Measurements from ENCODE around the gene DIABLO.

The DIABLO gene

DNA sequence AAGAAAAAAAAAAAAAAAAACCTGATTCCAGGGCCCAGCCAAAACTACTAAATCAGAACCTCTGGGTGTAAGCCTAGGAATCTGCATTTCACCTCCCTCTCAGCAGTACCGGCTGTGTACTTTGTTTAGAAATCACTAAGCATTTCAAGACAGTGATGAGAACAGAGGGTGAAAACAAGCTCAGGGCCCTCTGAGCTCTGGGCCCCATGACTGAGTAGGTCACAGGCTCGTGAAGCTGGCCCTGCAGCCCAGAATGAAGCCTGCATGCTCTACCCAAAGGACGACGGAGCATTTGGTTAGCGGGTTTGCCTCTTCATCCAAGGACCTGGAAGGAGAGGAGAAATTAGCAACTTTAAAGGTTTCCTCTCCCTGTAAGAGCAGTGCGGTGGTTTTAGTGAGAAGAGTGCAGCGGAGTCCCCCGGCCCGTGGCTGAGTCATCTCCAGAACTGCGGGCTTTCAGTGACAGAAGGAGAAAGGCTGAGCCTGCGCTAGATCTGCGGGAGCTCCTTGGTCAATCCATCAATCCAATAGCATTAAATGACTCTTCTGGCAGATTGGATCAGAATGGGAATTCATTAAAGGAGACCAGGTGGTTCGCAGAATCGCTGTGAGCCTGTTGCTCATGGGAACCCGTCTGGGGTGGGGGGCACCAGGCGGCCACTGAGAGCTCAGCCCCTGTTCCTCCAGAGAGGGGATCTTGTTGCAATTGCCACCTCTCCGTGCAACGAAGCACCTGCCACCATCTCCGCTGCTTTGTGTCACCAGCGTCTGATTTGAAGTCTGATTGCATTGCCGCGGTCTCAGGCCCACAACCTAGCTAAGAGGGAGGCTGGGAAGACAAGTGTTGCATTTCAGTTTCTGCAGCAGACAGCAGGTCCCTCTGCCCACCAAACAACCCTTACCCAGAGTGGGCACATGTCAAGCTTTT, 59.2 kb downstream of the DIABLO start:
- H3K27ac ChIP-seq (ENCODE audit: low read length): no peak overlapping the region
- H3K4me1 ChIP-seq (ENCODE audit: control insufficient read depth in 1 of 2, insufficient read depth in 2 of 2, low read length in 2 of 2): no peaks in the 10 kb centered on the region
- no peaks in the 10 kb centered on the region for H3K36me3 ChIP-seq (ENCODE audit: control insufficient read depth in 1 of 2, insufficient read depth in 2 of 2, low read length in 2 of 2)
- no peaks in the 10 kb centered on the region for H3K27me3 ChIP-seq (ENCODE audit: low read depth, low read length)
- no peak overlapping the region for H3K4me3 ChIP-seq (ENCODE audit: low read depth in 1 of 2, low read length in 2 of 2)
- no peaks in the 10 kb centered on the region for H3K9me3 ChIP-seq (ENCODE audit: control insufficient read depth in 1 of 2, low read length in 2 of 2)

DNA sequence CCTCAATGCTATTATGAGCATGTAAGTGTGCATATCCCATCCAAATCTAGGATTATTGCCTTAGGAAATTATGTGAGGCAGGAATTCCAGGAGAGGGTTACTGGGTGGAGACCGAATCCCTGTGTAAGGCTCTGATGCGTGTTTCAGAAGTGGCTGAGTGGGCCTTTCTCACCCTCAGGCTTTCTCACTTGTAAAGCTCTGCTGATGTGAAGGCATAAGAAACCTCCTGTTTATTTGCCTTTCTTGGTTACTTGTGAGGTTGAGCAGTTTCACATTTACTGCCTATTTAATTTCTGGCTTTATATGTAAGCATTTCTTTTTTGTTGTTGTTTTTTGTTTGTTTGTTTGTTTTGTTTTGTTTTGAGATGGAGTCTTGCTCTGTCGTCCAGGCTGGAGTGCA, 62.9 kb downstream of the DIABLO start:
- no peak overlapping the region for H3K4me3 ChIP-seq (ENCODE audit: low read depth in 1 of 2, low read length in 2 of 2)
- H3K27me3 ChIP-seq (ENCODE audit: low read depth, low read length): no peaks in the 10 kb centered on the region
- no peak overlapping the region for H3K27ac ChIP-seq (ENCODE audit: low read length)
- no peaks in the 10 kb centered on the region for H3K4me1 ChIP-seq (ENCODE audit: control insufficient read depth in 1 of 2, insufficient read depth in 2 of 2, low read length in 2 of 2)
- H3K36me3 ChIP-seq (ENCODE audit: control insufficient read depth in 1 of 2, insufficient read depth in 2 of 2, low read length in 2 of 2): no peaks in the 10 kb centered on the region
- no peaks in the 10 kb centered on the region for H3K9me3 ChIP-seq (ENCODE audit: control insufficient read depth in 1 of 2, low read length in 2 of 2)

- Histone ChIP-seq H3K36me3 (ENCODE audit: control insufficient read depth in 1 of 2, insufficient read depth in 2 of 2, low read length in 2 of 2) (no peaks in the 10 kb centered on the region), H3K4me3 (ENCODE audit: low read depth in 1 of 2, low read length in 2 of 2) (no peak overlapping the region), H3K9me3 (ENCODE audit: control insufficient read depth in 1 of 2, low read length in 2 of 2) (no peaks in the 10 kb centered on the region), H3K4me1 (ENCODE audit: control insufficient read depth in 1 of 2, insufficient read depth in 2 of 2, low read length in 2 of 2) (no peaks in the 10 kb centered on the region), H3K27me3 (ENCODE audit: low read depth, low read length) (no peaks in the 10 kb centered on the region), H3K27ac (ENCODE audit: low read length) (no peak overlapping the region)
These were observed 64.2 kb downstream of the DIABLO start for GRCh38 chr12:122161682-122162081.

DNA sequence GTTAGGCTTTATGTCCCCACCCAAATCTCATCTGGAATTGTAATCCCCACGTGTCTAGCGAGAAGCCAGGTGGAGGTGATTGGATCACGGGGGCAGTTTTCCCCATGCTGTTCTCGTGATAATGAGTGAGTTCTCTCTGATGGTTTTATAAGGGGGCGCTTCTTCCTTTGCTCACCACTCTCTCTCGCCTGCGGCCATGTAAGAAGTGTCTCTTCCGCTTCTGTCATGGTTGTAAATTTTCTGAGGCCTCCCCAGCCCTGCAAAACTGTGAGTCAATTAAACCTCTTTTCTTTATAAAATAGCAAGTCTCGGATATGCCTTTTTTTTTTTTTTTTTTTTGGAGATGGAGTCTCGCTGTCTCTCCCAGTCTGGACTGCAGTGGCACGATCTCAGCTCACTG, 65.1 kb downstream of the DIABLO start:
- Histone ChIP-seq H3K27me3 (ENCODE audit: low read depth, low read length) (no peaks in the 10 kb centered on the region), H3K36me3 (ENCODE audit: control insufficient read depth in 1 of 2, insufficient read depth in 2 of 2, low read length in 2 of 2) (no peaks in the 10 kb centered on the region), H3K27ac (ENCODE audit: low read length) (no peak overlapping the region)

GRCh38 chr12:122159882-122160281, 66.0 kb downstream of the DIABLO start:
- Histone ChIP-seq H3K4me3 (ENCODE audit: low read depth in 1 of 2, low read length in 2 of 2) (no peak overlapping the region), H3K27ac (ENCODE audit: low read length) (no peak overlapping the region), H3K9me3 (ENCODE audit: control insufficient read depth in 1 of 2, low read length in 2 of 2) (no peaks in the 10 kb centered on the region)

More for the DNA sequence above, 65.1 kb downstream of the DIABLO start:
- H3K4me3 ChIP-seq (ENCODE audit: low read depth in 1 of 2, low read length in 2 of 2): no peak overlapping the region
- H3K4me1 ChIP-seq (ENCODE audit: control insufficient read depth in 1 of 2, insufficient read depth in 2 of 2, low read length in 2 of 2): no peaks in the 10 kb centered on the region
- H3K9me3 ChIP-seq (ENCODE audit: control insufficient read depth in 1 of 2, low read length in 2 of 2): no peaks in the 10 kb centered on the region

GRCh38 chr12:122158700-122159285, 67.1 kb downstream of the DIABLO start:
- Histone ChIP-seq H3K9me3 (ENCODE audit: control insufficient read depth in 1 of 2, low read length in 2 of 2) (no peaks in the 10 kb centered on the region), H3K27me3 (ENCODE audit: low read depth, low read length) (no peaks in the 10 kb centered on the region), H3K27ac (ENCODE audit: low read length) (no peak overlapping the region), H3K36me3 (ENCODE audit: control insufficient read depth in 1 of 2, insufficient read depth in 2 of 2, low read length in 2 of 2) (no peaks in the 10 kb centered on the region), H3K4me1 (ENCODE audit: control insufficient read depth in 1 of 2, insufficient read depth in 2 of 2, low read length in 2 of 2) (no peaks in the 10 kb centered on the region), H3K4me3 (ENCODE audit: low read depth in 1 of 2, low read length in 2 of 2) (no peak overlapping the region)

More at GRCh38 chr12:122159882-122160281, 66.0 kb downstream of the DIABLO start:
- Histone ChIP-seq H3K4me1 (ENCODE audit: control insufficient read depth in 1 of 2, insufficient read depth in 2 of 2, low read length in 2 of 2) (no peaks in the 10 kb centered on the region), H3K27me3 (ENCODE audit: low read depth, low read length) (no peaks in the 10 kb centered on the region), H3K36me3 (ENCODE audit: control insufficient read depth in 1 of 2, insufficient read depth in 2 of 2, low read length in 2 of 2) (no peaks in the 10 kb centered on the region)
